Tibial nerve (tissue), 4 donors: Measurements from ENCODE around the gene FNDC3B.

Experiments
- CTCF ChIP-seq, 5 experiments: fragments of 200-600 bp in 3 of 5; fragments of 450-650 bp in 2 of 5; sonication (generic) in 3 of 5; IDR thresholded peaks; one replicate each; pipeline ENCODE4 v1.5.1; 2016 to 2019; ENCODE audit warnings: antibody characterized with exemption in 5 of 5, mild to moderate bottlenecking in 3 of 5, moderate library complexity in 2 of 5
- EP300 ChIP-seq, 2 donors: sonication (generic); formaldehyde crosslinking; IDR thresholded peaks; one replicate each; pipeline ENCODE4 v1.6.1; 2017; ENCODE audit warnings: antibody characterized with exemption in 2 of 2, mild to moderate bottlenecking in 1 of 2
- POLR2A ChIP-seq, 2 donors: fragments of 450-650 bp; IDR thresholded peaks; one replicate each; pipeline ENCODE4 v1.6.1; 2017; ENCODE audit warnings: antibody characterized with exemption in 2 of 2, mild to moderate bottlenecking in 2 of 2, moderate library complexity in 2 of 2

DNA sequence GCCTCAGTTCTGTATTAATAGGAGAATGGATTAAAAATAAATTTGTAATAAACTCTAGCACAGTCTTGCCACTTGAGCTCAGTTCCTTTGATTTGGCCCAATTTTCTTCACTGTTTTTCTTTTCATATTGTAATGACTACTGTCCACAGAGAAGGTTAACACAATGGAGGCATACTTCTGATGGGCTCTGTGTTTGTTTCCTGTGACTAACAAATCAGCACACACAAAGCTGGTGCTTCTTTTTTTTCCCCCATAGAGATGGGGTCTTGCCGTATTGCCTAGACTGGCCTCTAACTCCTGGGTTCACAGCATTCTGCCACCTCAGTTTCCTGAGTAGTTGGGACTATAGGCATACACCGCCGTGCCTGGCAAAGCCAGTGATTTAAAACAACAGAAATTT is 226.7 kb downstream of the FNDC3B start:
- TF ChIP-seq CTCF (IDR thresholded peaks at IDR 0.05), result no peak
- no peak for TF ChIP-seq POLR2A (IDR thresholded peaks at IDR 0.05)
- TF ChIP-seq EP300 (IDR thresholded peaks at IDR 0.05), result no peak
